Measurements from ENCODE around the gene ZNF423. TPM values are rescaled to one million over a fixed set of nuclear protein-coding genes. Genes with fewer than 3 reads are reported as not detected.
A peak's percentile ranks its signal among the peaks of the same experiment; 100 is the strongest.

The ZNF423 gene
- total RNA-seq, 2 donors from 2014 or later: not detected

- peaks cover 47% of the 10 kb centered on the region for H3K27me3 Mint-ChIP-seq (ENCODE audit: low read depth)
- H3K4me3 Mint-ChIP-seq: no peak overlapping the region
- no peaks in the 10 kb centered on the region for H3K9me3 Mint-ChIP-seq
- no peak overlapping the region for H3K27ac Mint-ChIP-seq
- DNase-seq (no peak), ATAC-seq (replicated peaks in 1 of 2) (no peak)
- no peaks in the 10 kb centered on the region for H3K4me1 Mint-ChIP-seq (ENCODE audit: low read depth)
- H3K36me3 Mint-ChIP-seq (ENCODE audit: insufficient read depth in 2 of 2): no peaks in the 10 kb centered on the region
Measured at GRCh38 chr16:49850558-49851467, 5.1 kb downstream of the ZNF423 start.

- Mint-ChIP-seq H3K27me3 (ENCODE audit: low read depth) (peaks cover 47% of the 10 kb centered on the region), H3K4me3 (no peak overlapping the region), H3K27ac (no peak overlapping the region), H3K36me3 (ENCODE audit: insufficient read depth in 2 of 2) (no peaks in the 10 kb centered on the region), H3K4me1 (ENCODE audit: low read depth) (no peaks in the 10 kb centered on the region), H3K9me3 (no peaks in the 10 kb centered on the region)
- ATAC-seq (replicated peaks in 1 of 2) (no peak), DNase-seq (no peak)
Measured at GRCh38 chr16:49849754-49850108, 6.2 kb downstream of the ZNF423 start.

- no peak overlapping the region for H3K27ac Mint-ChIP-seq
- H3K9me3 Mint-ChIP-seq: no peaks in the 10 kb centered on the region
- DNase-seq: no peak
- no peaks in the 10 kb centered on the region for H3K4me1 Mint-ChIP-seq (ENCODE audit: low read depth)
- H3K36me3 Mint-ChIP-seq (ENCODE audit: insufficient read depth in 2 of 2): no peaks in the 10 kb centered on the region
- H3K4me3 Mint-ChIP-seq: no peak overlapping the region
- ATAC-seq (replicated peaks in 1 of 2): no peak
- peaks cover 43% of the 10 kb centered on the region for H3K27me3 Mint-ChIP-seq (ENCODE audit: low read depth)
Measured at GRCh38 chr16:49849037-49849753, 6.7 kb downstream of the ZNF423 start.

GRCh38 chr16:49848530-49848929, 7.4 kb downstream of the ZNF423 start:
- no peaks in the 10 kb centered on the region for H3K4me1 Mint-ChIP-seq (ENCODE audit: low read depth)
- H3K27ac Mint-ChIP-seq: no peak overlapping the region
- no peak overlapping the region for H3K4me3 Mint-ChIP-seq
- ATAC-seq (replicated peaks in 1 of 2) (no peak), DNase-seq (no peak)
- no peaks in the 10 kb centered on the region for H3K36me3 Mint-ChIP-seq (ENCODE audit: insufficient read depth in 2 of 2)
- H3K27me3 Mint-ChIP-seq (ENCODE audit: low read depth): peaks cover 36% of the 10 kb centered on the region
- no peaks in the 10 kb centered on the region for H3K9me3 Mint-ChIP-seq

- no peak for ATAC-seq (replicated peaks in 1 of 2)
- H3K36me3 Mint-ChIP-seq (ENCODE audit: insufficient read depth in 2 of 2): no peaks in the 10 kb centered on the region
- H3K9me3 Mint-ChIP-seq: no peaks in the 10 kb centered on the region
- no peaks in the 10 kb centered on the region for H3K4me1 Mint-ChIP-seq (ENCODE audit: low read depth)
- H3K27me3 Mint-ChIP-seq (ENCODE audit: low read depth): peaks cover 21% of the 10 kb centered on the region
- H3K4me3 Mint-ChIP-seq: no peak overlapping the region
- H3K27ac Mint-ChIP-seq: no peak overlapping the region
- no peak for DNase-seq
Measured at GRCh38 chr16:49846800-49847199, 9.1 kb downstream of the ZNF423 start.

- H3K4me1 Mint-ChIP-seq (ENCODE audit: low read depth): no peaks in the 10 kb centered on the region
- no peaks in the 10 kb centered on the region for H3K36me3 Mint-ChIP-seq (ENCODE audit: insufficient read depth in 2 of 2)
- no peaks in the 10 kb centered on the region for H3K9me3 Mint-ChIP-seq
- peaks cover 25% of the 10 kb centered on the region for H3K27me3 Mint-ChIP-seq (ENCODE audit: low read depth)
- H3K4me3 Mint-ChIP-seq: no peak overlapping the region
- H3K27ac Mint-ChIP-seq: no peak overlapping the region
- DNase-seq: no peak
- ATAC-seq (replicated peaks in 1 of 2): no peak
Measured at GRCh38 chr16:49844359-49844758, 11.6 kb downstream of the ZNF423 start.

- DNase-seq: no peak
- peak overlapping the region; percentile 15 for H3K27ac Mint-ChIP-seq
- peaks cover 20% of the 10 kb centered on the region for H3K27me3 Mint-ChIP-seq (ENCODE audit: low read depth)
- no peaks in the 10 kb centered on the region for H3K36me3 Mint-ChIP-seq (ENCODE audit: insufficient read depth in 2 of 2)
- H3K9me3 Mint-ChIP-seq: no peaks in the 10 kb centered on the region
- no peak for ATAC-seq (replicated peaks in 1 of 2)
- H3K4me1 Mint-ChIP-seq (ENCODE audit: low read depth): no peaks in the 10 kb centered on the region
- no peak overlapping the region for H3K4me3 Mint-ChIP-seq
Measured at GRCh38 chr16:49843758-49844157, 12.2 kb downstream of the ZNF423 start.

- Mint-ChIP-seq H3K27ac (no peak overlapping the region), H3K36me3 (ENCODE audit: insufficient read depth in 2 of 2) (no peaks in the 10 kb centered on the region), H3K4me3 (no peak overlapping the region), H3K27me3 (ENCODE audit: low read depth) (peaks cover 22% of the 10 kb centered on the region), H3K9me3 (no peaks in the 10 kb centered on the region), H3K4me1 (ENCODE audit: low read depth) (no peaks in the 10 kb centered on the region)
- ATAC-seq (replicated peaks in 1 of 2) (no peak), DNase-seq (no peak)
Measured at GRCh38 chr16:49842972-49843371, 12.9 kb downstream of the ZNF423 start.

- Mint-ChIP-seq H3K27ac (no peak overlapping the region), H3K36me3 (ENCODE audit: insufficient read depth in 2 of 2) (no peaks in the 10 kb centered on the region), H3K4me1 (ENCODE audit: low read depth) (no peaks in the 10 kb centered on the region), H3K4me3 (no peak overlapping the region), H3K27me3 (ENCODE audit: low read depth) (peaks cover 36% of the 10 kb centered on the region), H3K9me3 (no peaks in the 10 kb centered on the region)
- ATAC-seq (replicated peaks in 1 of 2): no peak
- DNase-seq: no peak
Measured at GRCh38 chr16:49839017-49839825, 16.7 kb downstream of the ZNF423 start.

GRCh38 chr16:49838441-49839016, 17.4 kb downstream of the ZNF423 start:
- Mint-ChIP-seq H3K27ac (no peak overlapping the region), H3K4me3 (no peak overlapping the region), H3K9me3 (no peaks in the 10 kb centered on the region), H3K36me3 (ENCODE audit: insufficient read depth in 2 of 2) (no peaks in the 10 kb centered on the region), H3K4me1 (ENCODE audit: low read depth) (no peaks in the 10 kb centered on the region), H3K27me3 (ENCODE audit: low read depth) (peaks cover 36% of the 10 kb centered on the region)
- DNase-seq (no peak), ATAC-seq (replicated peaks in 1 of 2) (no peak)

GRCh38 chr16:49837688-49838410, 18.1 kb downstream of the ZNF423 start:
- Mint-ChIP-seq H3K4me1 (ENCODE audit: low read depth) (no peaks in the 10 kb centered on the region), H3K27ac (no peak overlapping the region), H3K4me3 (no peak overlapping the region), H3K27me3 (ENCODE audit: low read depth) (peaks cover 36% of the 10 kb centered on the region), H3K9me3 (no peaks in the 10 kb centered on the region), H3K36me3 (ENCODE audit: insufficient read depth in 2 of 2) (no peaks in the 10 kb centered on the region)
- ATAC-seq (replicated peaks in 1 of 2) (no peak), DNase-seq (no peak)

GRCh38 chr16:49836668-49837067, 19.2 kb downstream of the ZNF423 start:
- Mint-ChIP-seq H3K27me3 (ENCODE audit: low read depth) (peaks cover 34% of the 10 kb centered on the region), H3K9me3 (no peaks in the 10 kb centered on the region), H3K27ac (no peak overlapping the region), H3K4me3 (no peak overlapping the region), H3K4me1 (ENCODE audit: low read depth) (no peaks in the 10 kb centered on the region), H3K36me3 (ENCODE audit: insufficient read depth in 2 of 2) (no peaks in the 10 kb centered on the region)
- DNase-seq (no peak), ATAC-seq (replicated peaks in 1 of 2) (no peak)

Data from activated T-cell treated with anti-CD3 and anti-CD28 coated beads, Interleukin-2, amount 50 U/mL, for 72 hours (primary cell).